Measurements from ENCODE around the gene ZNF182.
"Not testable (repeated sequence)": the region's sequence is repeated elsewhere in the genome, so short reads cannot be mapped to it uniquely, and the experiment has no call there.

- TF ChIP-seq, protein P1, sequence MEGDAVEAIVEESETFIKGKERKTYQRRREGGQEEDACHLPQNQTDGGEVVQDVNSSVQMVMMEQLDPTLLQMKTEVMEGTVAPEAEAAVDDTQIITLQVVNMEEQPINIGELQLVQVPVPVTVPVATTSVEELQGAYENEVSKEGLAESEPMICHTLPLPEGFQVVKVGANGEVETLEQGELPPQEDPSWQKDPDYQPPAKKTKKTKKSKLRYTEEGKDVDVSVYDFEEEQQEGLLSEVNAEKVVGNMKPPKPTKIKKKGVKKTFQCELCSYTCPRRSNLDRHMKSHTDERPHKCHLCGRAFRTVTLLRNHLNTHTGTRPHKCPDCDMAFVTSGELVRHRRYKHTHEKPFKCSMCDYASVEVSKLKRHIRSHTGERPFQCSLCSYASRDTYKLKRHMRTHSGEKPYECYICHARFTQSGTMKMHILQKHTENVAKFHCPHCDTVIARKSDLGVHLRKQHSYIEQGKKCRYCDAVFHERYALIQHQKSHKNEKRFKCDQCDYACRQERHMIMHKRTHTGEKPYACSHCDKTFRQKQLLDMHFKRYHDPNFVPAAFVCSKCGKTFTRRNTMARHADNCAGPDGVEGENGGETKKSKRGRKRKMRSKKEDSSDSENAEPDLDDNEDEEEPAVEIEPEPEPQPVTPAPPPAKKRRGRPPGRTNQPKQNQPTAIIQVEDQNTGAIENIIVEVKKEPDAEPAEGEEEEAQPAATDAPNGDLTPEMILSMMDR (IDR thresholded peaks at IDR 0.05), result not testable (repeated sequence)
- not testable (repeated sequence) for TF ChIP-seq POLR2A (IDR thresholded peaks at IDR 0.05)
Observed at GRCh38 chrX:47961830-47962229, 42.0 kb downstream of the ZNF182 start.
